Hematopoietic multipotent progenitor cell treated with erythropoietin and hydrocortisone succinate and interleukin-3 and kit ligand, for 17 days (in vitro differentiated cells): ENCODE measurements around the gene PXDN.
"Not testable (repeated sequence)": the region's sequence is repeated elsewhere in the genome, so short reads cannot be mapped to it uniquely, and the experiment has no call there.

ENCODE experiments used
- DNase-seq: peaks from one replicate; pipeline ENCODE4 v3.0.0-alpha.2; 2015; ENCODE audit warnings: low spot score

Gene PXDN

GRCh38 chr2:1773883-1774282 lies 29.6 kb upstream of the PXDN start:
- no peak for DNase-seq

- no peak for DNase-seq
Observed at GRCh38 chr2:1772471-1773267, 28.4 kb upstream of the PXDN start.

- DNase-seq: no peak
Observed at GRCh38 chr2:1771626-1772280, 27.4 kb upstream of the PXDN start.

- no peak for DNase-seq
Observed at GRCh38 chr2:1770566-1771380, 26.5 kb upstream of the PXDN start.

GRCh38 chr2:1769703-1770422 lies 25.5 kb upstream of the PXDN start:
- DNase-seq: peak; percentile 38

GRCh38 chr2:1767939-1768691 lies 23.8 kb upstream of the PXDN start:
- DNase-seq: no peak

GRCh38 chr2:1766851-1767811 lies 22.8 kb upstream of the PXDN start:
- no peak for DNase-seq

- no peak for DNase-seq
Observed at GRCh38 chr2:1766425-1766824, 22.1 kb upstream of the PXDN start.

GRCh38 chr2:1765201-1765600 lies 20.9 kb upstream of the PXDN start:
- DNase-seq: not testable (repeated sequence)

GRCh38 chr2:1759611-1759930 lies 15.3 kb upstream of the PXDN start:
- no peak for DNase-seq

- DNase-seq: no peak
Observed at GRCh38 chr2:1758774-1759610, 14.7 kb upstream of the PXDN start.

GRCh38 chr2:1758171-1758570 lies 13.9 kb upstream of the PXDN start:
- no peak for DNase-seq

- no peak for DNase-seq
Observed at GRCh38 chr2:1757567-1757966, 13.3 kb upstream of the PXDN start.

GRCh38 chr2:1757146-1757545 lies 12.8 kb upstream of the PXDN start:
- not testable (repeated sequence) for DNase-seq

GRCh38 chr2:1756456-1756855 lies 12.1 kb upstream of the PXDN start:
- DNase-seq: no peak

GRCh38 chr2:1755436-1756191 lies 11.3 kb upstream of the PXDN start:
- DNase-seq: no peak

- no peak for DNase-seq
Observed at GRCh38 chr2:1754461-1755170, 10.3 kb upstream of the PXDN start.

GRCh38 chr2:1754046-1754445 lies 9.7 kb upstream of the PXDN start:
- DNase-seq: no peak
